Measurements from ENCODE around the gene MAP3K10. TPM values are rescaled to one million over a fixed set of nuclear protein-coding genes. Genes with fewer than 3 reads are reported as not detected.
"Not testable (repeated sequence)": the region's sequence is repeated elsewhere in the genome, so short reads cannot be mapped to it uniquely, and the experiment has no call there.

MAP3K10 gene
- total RNA-seq, 4 donors from 2014 or later: 10.8 to 19.5 (median 11.9) TPM

DNA sequence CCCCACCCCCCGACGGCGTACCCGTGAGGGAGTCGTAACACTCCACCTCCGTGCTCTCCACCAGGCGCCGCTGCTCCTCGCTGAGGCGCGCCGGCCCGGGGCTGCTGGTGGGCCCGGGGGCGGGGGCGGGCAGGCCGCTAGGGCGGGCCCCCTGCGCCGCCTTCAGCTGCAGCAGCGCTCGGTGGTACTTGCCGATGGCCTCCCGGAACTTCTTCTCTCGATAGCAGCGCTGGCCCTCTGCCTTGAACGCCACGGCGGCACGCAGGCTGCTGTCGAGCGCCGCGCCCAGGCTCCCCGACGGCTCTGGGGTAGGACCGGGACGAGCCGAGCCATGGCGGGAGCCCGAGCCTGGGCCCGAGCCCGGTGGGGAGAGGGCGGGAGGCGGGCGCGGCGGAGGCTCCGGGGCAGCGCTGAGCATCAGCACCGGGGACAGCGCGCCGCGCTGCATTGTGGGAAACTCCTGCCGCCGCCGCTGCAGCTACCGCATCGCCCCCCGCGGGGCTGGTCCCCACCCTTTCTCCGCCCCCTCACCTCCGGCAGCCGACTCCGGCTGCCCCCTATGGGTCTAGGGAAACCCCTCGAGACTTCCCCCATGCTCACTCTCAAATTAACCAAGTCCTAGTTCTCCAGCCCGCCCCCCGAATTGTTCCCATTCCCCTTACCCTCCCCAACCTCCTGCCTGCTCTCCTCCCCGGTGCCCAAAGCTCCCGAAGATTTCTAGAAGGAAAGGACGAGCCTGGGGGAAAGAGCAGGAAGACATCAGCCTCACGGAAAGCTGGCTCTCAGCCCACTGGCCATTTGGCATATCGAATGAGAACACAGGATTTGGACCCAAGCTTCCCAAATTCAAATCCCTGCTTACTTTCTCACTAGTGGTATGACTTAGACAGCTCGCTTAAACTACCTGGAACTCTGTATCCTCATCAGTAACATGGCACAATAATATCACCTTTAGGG is 27.0 kb downstream of the MAP3K10 start, which contains the start of gene TTC9B:
Gene TTC9B (minus strand): TSS at position 451 of the 957 bp plus-strand sequence. CDS start 3 bp downstream, at position 448.
- in situ Hi-C loops (cut with MboI; ENCODE audit: low pct_ligation_motif_present in 1 of 4, low pct_unique_long_range_greater_than_20kb in 1 of 4, low sequenced_read_pairs in 3 of 4): no loop called here
- peak within 1 kb of the TSS in 1 of 4 donors; percentile 41 for H3K27ac ChIP-seq
- H3K27me3 ChIP-seq: peaks cover 55% of the 10 kb centered on the region
- WGBS, 2 donors (ENCODE audit: low coverage in 1 of 2): 10 to 29% methylated on average over 3 to 61 of the region's 75 CpGs
- intact Hi-C loops (cut with DNase I; ENCODE audit: low total_unique reads): no loop called here
- peak within 1 kb of the TSS in 2 of 4 donors; percentile 9 to 28 for H3K4me3 ChIP-seq
- peaks cover 0 to 22% (median 11%) of the 10 kb centered on the region in 4 donors for H3K4me1 ChIP-seq
- no peak for DNase-seq
- no peaks in the 10 kb centered on the region for H3K36me3 ChIP-seq
- no peaks in the 10 kb centered on the region for H3K9me3 ChIP-seq
- TF ChIP-seq EP300 (IDR thresholded peaks at IDR 0.05; ENCODE audit: low read depth) (no peak), POLR2AphosphoS5 (IDR thresholded peaks at IDR 0.05) (no peak), POLR2A (IDR thresholded peaks at IDR 0.05) (no peak)
- TF ChIP-seq, protein P1, sequence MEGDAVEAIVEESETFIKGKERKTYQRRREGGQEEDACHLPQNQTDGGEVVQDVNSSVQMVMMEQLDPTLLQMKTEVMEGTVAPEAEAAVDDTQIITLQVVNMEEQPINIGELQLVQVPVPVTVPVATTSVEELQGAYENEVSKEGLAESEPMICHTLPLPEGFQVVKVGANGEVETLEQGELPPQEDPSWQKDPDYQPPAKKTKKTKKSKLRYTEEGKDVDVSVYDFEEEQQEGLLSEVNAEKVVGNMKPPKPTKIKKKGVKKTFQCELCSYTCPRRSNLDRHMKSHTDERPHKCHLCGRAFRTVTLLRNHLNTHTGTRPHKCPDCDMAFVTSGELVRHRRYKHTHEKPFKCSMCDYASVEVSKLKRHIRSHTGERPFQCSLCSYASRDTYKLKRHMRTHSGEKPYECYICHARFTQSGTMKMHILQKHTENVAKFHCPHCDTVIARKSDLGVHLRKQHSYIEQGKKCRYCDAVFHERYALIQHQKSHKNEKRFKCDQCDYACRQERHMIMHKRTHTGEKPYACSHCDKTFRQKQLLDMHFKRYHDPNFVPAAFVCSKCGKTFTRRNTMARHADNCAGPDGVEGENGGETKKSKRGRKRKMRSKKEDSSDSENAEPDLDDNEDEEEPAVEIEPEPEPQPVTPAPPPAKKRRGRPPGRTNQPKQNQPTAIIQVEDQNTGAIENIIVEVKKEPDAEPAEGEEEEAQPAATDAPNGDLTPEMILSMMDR (IDR thresholded peaks at IDR 0.05): no peak

- H3K27ac ChIP-seq; intact Hi-C loops (cut with DNase I; ENCODE audit: low total_unique reads); DNase-seq; in situ Hi-C loops (cut with MboI; ENCODE audit: low pct_ligation_motif_present in 1 of 4, low pct_unique_long_range_greater_than_20kb in 1 of 4, low sequenced_read_pairs in 3 of 4); H3K4me3 ChIP-seq; H3K36me3 ChIP-seq; H3K9me3 ChIP-seq: not testable (repeated sequence)
- H3K27me3 ChIP-seq: peaks cover 63% of the 10 kb centered on the region
- peaks cover 0 to 24% (median 13%) of the 10 kb centered on the region in 4 donors for H3K4me1 ChIP-seq
- WGBS, 2 donors (ENCODE audit: low coverage in 1 of 2): 89 to 90% methylated on average over 4 of the region's 4 CpGs
Observed at GRCh38 chr19:40219029-40219428, 27.8 kb downstream of the MAP3K10 start.

DNA sequence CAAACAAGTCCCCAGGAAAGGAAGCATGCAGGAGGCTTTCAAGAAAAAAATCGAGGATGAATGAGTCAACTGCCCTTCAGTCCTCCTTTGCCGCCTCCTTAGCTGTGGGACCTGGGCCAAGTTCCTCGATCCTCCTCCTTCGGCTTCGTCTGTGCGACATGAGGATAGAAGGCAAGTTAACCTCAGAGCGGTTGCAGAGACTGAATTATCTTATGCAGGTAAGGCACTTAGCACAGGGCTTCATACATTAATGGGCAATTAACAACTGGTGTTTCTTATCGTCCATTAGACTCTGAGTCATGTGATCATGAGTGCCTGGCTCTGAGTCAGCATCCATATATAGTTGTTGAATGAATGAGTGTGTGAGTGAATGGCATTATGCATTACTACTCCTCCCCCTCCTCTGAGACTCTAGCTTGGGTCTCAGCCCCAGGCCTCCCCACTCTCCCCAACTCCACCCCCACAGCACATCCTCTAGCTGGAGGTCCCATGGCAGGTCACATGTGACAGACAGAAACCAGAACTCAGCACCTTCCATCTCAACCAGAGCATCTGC is 28.6 kb downstream of the MAP3K10 start:
- DNase-seq: no peak
- intact Hi-C loops (cut with DNase I; ENCODE audit: low total_unique reads): loop anchor here (2.0 kb wide), 1 partner anchor 27 kb away; no protein-coding TSS in a partner anchor
- Histone ChIP-seq H3K9me3 (no peaks in the 10 kb centered on the region), H3K4me1 (peaks cover 0 to 24% (median 13%) of the 10 kb centered on the region in 4 donors), H3K4me3 (no peak overlapping the region), H3K36me3 (no peaks in the 10 kb centered on the region), H3K27me3 (peaks cover 71% of the 10 kb centered on the region), H3K27ac (no peak overlapping the region)
- 18 to 30% methylated on average over 3 to 8 of the region's 8 CpGs for WGBS, 2 donors (ENCODE audit: low coverage in 1 of 2)
- TF ChIP-seq POLR2A (IDR thresholded peaks at IDR 0.05): no peak
- TF ChIP-seq, protein P1 (IDR thresholded peaks at IDR 0.05): no peak
- TF ChIP-seq POLR2AphosphoS5 (IDR thresholded peaks at IDR 0.05): no peak
- TF ChIP-seq EP300 (IDR thresholded peaks at IDR 0.05; ENCODE audit: low read depth): no peak
- in situ Hi-C loops (cut with MboI; ENCODE audit: low pct_ligation_motif_present in 1 of 4, low pct_unique_long_range_greater_than_20kb in 1 of 4, low sequenced_read_pairs in 3 of 4): loop anchor here in 3 of 4 donors (10.0 kb wide), 2 partner anchors 75 to 85 kb away; no protein-coding TSS in a partner anchor

- TF ChIP-seq, protein P1 (IDR thresholded peaks at IDR 0.05): no peak
- TF ChIP-seq POLR2AphosphoS5 (IDR thresholded peaks at IDR 0.05): no peak
- TF ChIP-seq EP300 (IDR thresholded peaks at IDR 0.05; ENCODE audit: low read depth): no peak
- no peak for TF ChIP-seq POLR2A (IDR thresholded peaks at IDR 0.05)
- Histone ChIP-seq H3K36me3 (no peaks in the 10 kb centered on the region), H3K4me3 (no peak overlapping the region), H3K9me3 (no peaks in the 10 kb centered on the region), H3K27me3 (peaks cover 80% of the 10 kb centered on the region), H3K27ac (no peak overlapping the region), H3K4me1 (peaks cover 0 to 24% (median 15%) of the 10 kb centered on the region in 4 donors)
- DNase-seq: no peak
- intact Hi-C loops (cut with DNase I; ENCODE audit: low total_unique reads): loop anchor here (2.0 kb wide), 1 partner anchor 28 kb away; no protein-coding TSS in a partner anchor
- WGBS, 2 donors (ENCODE audit: low coverage in 1 of 2): 65 to 79% methylated on average over 2 to 9 of the region's 9 CpGs
- in situ Hi-C loops (cut with MboI; ENCODE audit: low pct_ligation_motif_present in 1 of 4, low pct_unique_long_range_greater_than_20kb in 1 of 4, low sequenced_read_pairs in 3 of 4): loop anchor here in 3 of 4 donors (10.0 kb wide), 2 partner anchors 76 to 86 kb away; no protein-coding TSS in a partner anchor
Observed at GRCh38 chr19:40220674-40221073, 29.4 kb downstream of the MAP3K10 start.
